Dedifferentiated amniotic fluid mesenchymal stem cell (primary cell): ENCODE measurements around the gene AGAP1.

Experiments
- DNase-seq: peaks from one replicate; pipeline ENCODE4 v3.0.0-alpha.2; 2016; ENCODE audit errors: extremely low spot score

AGAP1 gene

DNA sequence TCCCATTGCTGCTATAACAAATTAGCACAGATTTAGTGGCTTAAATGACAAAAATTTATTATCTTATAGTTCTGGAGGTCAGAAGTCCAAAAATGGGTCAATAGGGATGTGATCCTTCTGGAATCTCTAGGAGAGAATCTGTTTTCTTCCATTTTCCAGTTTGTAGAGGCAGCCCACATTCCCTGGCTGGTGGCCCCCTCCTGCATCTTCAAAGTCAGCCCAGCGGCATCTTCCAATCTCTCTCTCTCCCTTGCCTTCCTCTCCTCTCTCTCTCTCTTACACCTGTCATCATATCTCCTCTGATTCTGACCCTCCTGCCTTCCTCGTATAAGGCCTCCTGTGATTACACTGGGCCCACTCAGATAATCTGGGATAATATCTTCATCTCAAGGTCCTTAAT lies 3.9 kb upstream of the AGAP1 start:
- DNase-seq = no peak

DNA sequence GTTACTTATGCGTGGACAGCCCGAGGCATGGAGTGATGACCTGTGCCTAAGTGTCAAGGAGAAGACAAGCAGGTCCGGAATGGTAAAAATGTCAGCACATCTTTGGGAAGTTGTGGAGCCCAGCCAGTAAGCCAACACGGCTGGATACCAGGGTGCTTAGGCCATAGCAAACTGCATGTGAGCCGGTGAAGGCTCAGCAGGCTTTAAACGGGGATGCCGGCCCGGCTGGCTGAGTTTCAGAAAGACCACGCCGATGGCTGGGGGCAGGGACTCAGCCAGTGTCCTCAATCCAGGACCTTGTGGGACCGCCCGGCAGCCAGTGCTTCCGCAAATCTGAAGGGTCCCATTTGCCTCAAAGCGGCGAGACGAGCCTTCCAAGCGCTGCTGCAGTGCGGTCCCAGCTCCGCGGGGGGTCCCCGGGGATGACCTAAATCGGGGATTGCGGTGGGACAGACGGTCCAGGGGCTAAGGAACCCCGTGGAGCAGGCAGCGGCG lies 946 bp upstream of the AGAP1 start:
- DNase-seq = no peak

DNA sequence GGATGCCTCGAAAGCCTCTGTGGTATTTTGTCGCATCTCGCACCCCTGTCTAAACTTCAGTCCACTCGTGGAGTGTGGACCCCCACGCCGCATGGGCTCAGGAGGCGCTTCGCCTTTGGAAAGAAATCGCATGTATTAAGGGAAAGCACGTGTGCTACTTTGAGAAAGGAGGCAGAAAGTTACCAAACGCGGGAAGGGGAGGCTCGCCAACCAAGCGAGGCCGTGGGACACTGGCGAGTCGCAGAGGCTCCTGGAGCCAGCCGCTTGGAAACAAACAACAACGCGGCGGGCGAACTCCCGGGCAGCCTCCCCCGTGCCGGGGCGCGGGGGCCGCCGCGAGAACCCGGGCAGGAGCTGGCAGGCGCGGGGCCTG lies 455 bp upstream of the AGAP1 start:
- DNase-seq = peak; percentile 27

GRCh38 chr2:235494716-235495372 lies 1.0 kb downstream of the AGAP1 start:
- peak; percentile 29 for DNase-seq

- no peak for DNase-seq
These were observed 1.8 kb downstream of the AGAP1 start for GRCh38 chr2:235495373-235496238.

DNA sequence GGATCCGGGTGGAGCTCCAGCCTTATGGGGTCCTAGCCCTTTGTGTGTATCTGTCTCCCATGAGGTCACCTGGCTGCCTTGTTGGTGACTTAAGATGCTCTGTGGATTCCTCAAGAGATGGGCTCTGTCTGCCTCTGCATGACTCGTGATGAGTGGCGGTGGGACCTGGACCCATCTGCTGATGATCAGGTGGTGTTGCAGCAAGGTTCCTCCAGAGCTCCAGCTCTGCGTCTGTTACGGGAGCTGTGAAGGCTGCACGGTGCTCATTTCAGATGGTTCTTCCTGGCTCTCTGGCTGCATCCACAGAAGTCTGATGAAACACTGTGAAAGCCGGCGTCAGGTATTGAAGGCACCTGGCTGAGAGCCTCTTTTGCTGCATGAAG lies 2.4 kb downstream of the AGAP1 start:
- DNase-seq = no peak

GRCh38 chr2:235497096-235497495 lies 3.3 kb downstream of the AGAP1 start:
- no peak for DNase-seq

- DNase-seq = no peak
These were observed 4.7 kb downstream of the AGAP1 start for GRCh38 chr2:235498541-235498940.

DNA sequence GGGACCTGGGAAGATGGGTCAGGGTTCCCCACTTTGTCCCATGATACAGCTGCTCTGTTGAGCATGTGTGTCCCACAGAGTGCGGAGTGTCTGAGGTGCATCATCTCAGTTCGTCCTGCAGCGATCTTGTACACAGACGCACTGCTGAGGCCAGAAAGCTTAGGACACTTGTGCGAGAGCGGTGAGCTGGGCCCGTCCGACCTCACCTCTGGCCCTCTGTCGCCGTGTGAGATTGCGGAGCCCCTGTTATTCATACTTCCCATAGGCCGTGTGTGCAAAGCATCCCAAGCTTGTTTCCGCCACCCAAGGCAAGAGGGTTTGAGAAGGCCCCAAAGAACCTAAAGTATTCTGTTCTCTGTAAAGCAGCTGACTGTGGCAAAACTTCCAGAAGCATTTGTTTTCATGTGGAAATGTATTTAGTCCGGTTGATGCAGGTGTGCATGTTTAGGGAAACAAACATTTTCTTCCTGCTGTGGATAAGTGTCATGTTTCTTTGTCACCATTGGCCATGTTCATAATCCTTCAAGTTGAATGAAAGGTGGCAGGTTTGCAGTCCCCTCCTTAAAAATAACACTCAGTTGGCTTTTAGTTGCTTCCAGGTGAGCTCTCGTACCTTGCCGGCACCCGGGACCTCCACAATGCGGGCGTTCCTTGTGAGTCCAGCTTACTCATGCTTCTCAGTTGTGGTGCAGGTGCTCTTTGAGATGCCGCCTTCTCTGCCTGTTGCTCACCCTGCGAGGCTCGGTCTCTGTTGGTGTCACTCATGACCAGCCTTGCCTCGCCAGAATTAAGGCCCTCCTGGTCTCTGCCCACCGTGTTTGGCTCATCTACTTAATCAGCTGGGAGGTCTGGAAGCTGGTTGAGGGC lies 5.3 kb downstream of the AGAP1 start:
- no peak for DNase-seq

- DNase-seq = no peak
These were observed 6.4 kb downstream of the AGAP1 start for GRCh38 chr2:235500110-235500760.

- no peak for DNase-seq
These were observed 7.2 kb downstream of the AGAP1 start for GRCh38 chr2:235500761-235501672.

DNA sequence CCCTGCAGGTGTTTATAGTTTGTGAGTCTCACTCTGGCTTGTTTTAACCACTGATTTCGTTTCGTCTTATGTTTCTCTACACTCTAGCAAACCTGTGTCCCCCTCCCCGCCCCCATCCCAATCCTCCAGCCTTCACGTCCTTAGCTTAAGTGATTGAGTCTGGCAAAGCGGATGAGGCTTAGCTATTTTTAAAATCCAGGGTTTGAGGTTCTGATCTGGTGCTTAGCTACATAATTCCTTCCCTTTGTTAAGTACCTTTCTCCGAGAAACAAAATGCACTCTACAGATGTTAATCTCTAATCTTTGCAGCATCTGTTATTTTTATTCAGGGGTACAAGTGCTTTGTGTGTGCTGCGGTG lies 7.8 kb downstream of the AGAP1 start:
- no peak for DNase-seq

DNA sequence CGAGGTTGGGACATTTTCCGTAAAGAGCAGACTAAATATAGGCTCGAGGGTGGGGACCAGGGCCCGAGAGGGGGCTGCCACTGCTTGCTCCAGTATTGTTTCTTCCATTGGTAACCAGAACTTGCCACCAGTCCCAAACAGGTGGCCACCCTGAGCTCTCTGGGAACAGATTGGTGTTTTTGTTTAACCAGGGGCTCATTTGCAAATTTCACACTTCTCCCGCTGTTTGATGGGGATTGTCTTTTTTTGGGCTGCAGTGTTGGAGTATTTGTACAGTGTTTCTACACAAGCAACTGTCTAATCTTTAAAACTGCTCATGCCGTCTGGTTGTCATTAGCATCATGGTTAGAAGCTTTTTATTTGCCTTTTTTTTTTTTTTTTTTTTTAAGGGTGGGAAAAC lies 8.5 kb downstream of the AGAP1 start:
- no peak for DNase-seq

DNA sequence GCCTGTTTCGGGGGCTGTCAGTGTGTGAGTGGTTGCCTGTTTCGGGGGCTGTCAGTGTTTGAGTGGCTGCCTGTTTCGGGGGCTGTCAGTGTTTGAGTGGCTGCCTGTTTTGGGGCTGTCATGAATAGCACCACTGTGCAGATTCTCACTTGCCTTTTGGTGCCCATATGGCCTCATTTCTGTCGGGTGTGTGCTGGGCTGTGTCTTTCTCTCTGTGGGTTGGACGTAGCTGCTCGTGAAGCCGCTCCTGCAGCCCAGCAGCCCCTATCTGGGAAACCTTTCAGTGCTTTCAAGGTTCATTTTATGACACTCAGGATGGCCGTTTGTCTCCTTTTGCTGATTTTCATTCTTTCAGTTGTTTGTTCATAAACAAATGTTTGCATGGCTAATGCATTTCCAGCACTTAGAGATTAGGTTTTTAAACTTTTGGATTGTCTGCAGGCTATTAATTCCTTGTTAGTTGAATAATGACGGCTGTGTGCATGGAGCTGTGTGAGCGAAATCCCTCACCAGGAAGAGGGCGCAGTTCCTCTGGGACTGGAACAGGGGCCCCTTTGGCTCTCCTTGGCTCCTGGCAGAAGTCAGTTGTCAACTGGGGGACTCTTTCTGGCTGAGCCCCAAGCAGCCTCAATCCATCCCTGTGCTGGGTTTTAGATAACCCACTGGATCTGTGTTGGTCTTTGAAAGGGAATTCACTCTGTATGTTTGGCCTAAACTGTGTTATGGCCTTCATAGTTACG lies 10.8 kb downstream of the AGAP1 start:
- no peak for DNase-seq

DNA sequence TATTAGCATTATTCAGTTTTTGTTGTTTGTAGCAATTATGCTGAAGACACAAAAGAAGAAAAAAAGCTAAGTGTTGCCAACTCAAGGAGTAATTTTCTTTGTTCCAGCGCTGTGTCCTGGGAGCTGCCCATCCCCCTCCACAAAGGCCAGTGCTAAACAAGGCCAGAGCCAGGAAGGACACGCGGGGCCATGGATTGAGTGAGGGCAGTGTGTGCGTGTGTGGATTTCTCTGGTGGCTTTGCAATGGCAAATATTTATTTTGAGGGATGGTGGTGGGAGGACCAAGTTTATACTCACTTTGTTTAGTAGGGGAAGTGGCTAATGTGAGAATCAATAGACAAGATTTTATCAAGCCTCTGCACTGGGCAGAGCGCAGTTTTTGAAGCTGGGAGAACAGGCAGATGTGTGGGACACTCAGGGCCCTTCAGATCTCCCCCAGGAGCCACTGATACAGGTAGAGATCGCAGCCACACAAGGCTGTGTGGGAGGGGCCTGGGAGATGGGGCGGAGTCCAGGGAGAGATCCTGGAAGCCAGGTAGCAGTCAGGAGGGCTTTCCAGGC lies 11.4 kb downstream of the AGAP1 start:
- no peak for DNase-seq

DNA sequence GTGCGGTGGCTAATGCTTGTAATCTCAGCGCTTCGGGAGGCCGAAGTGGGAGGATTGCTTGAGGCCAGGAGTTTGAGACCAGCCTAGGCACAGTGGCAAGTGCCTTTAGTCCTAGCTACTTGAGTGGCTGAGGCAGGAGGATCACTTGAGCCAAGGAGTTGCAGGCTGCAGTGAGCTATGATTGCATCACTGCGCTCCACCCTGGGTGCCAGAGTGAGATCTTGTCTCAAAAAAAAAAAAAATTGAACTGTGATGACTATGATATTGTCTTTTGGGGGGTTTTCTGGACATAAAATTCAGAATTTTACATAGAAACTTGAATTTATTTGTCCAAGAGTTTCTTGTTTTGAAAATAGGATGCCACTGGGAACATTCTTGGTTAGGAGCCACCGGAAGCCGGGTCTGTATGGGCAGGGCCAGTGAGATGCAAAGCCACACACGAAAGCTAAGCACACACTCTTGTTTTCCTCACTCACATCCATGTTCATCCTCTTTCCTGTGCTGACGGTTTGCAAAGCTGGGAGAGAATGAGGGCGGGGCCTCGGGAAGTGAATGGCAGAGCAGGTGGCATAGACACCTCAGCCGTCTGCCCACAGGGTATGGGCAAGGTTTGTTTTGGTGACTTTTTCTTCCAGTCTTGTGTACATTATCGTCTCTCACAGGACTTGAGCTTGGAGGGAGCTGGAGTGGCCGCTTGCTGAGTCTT lies 12.6 kb downstream of the AGAP1 start:
- no peak for DNase-seq

- no peak for DNase-seq
These were observed 13.3 kb downstream of the AGAP1 start for GRCh38 chr2:235506997-235507615.

GRCh38 chr2:235507928-235508327 lies 14.1 kb downstream of the AGAP1 start:
- DNase-seq = no peak
